ENCODE results near the gene AASDH. TPM values are rescaled to one million over a fixed set of nuclear protein-coding genes. Genes with fewer than 3 reads are reported as not detected.

Gene AASDH
- total and polyA plus RNA-seq, 2 of the 13 experiments (the other 11 are each of a cell fraction or from before 2014, with no cell fraction given) = 12.6 to 14.1 TPM

DNA sequence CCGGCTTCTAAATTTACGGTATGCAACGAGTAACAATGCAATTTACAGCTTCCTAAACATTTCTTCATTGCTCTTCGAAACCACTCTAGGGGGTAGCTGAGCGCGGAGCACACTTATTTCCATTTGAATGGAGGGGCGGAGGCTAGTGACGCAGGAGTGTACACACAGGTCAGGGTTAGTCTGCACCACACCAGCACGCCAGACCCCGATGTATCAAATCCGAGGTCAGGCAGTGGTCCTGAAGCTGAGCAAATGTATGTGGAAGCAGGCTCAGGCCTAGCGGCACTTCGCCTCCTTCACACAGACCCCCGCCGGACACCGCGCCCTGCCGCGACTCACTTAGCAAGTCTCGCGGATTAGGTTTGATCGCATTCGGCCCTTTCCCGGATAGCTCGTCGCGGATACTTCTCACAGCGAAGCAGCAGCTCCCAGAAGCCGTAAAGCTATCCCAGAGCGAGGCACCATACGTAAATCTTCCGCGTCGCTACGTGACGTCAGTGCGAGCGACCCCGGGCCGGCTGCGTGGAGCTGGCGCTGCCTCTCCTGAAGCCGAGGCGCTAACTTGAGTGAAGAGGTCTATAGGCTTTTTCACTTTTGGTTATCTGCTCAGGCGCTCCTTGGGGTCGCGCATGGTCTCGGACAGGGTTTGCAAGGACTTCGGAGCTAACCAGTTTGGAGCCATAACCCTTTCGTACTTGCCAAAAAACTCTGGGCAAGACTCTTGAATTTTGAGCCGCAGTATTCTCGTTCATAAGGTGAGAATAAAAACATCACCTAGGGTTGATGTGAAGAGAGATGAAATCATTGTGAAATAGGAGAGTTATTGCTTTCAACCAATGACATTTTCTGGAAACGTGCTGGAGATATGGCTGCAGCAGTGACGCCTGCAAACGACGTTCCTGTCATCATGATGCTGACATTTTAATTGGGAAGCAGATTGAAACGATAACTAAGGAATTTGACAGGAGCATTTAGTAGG lies at the start of gene AASDH (continued):
- TF ChIP-seq, protein P1, sequence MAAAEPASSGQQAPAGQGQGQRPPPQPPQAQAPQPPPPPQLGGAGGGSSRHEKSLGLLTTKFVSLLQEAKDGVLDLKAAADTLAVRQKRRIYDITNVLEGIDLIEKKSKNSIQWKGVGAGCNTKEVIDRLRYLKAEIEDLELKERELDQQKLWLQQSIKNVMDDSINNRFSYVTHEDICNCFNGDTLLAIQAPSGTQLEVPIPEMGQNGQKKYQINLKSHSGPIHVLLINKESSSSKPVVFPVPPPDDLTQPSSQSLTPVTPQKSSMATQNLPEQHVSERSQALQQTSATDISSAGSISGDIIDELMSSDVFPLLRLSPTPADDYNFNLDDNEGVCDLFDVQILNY (CRISPR knock-in tag; conservative IDR thresholded peaks at IDR 0.05) = no peak
- TF ChIP-seq SP140L (CRISPR knock-in tag; IDR thresholded peaks at IDR 0.05; ENCODE audit: borderline replicate concordance) = no peak
- TF ChIP-seq ZNF839 (CRISPR knock-in tag; IDR thresholded peaks at IDR 0.05; ENCODE audit: borderline replicate concordance) = no peak
- TF ChIP-seq, protein P2, sequence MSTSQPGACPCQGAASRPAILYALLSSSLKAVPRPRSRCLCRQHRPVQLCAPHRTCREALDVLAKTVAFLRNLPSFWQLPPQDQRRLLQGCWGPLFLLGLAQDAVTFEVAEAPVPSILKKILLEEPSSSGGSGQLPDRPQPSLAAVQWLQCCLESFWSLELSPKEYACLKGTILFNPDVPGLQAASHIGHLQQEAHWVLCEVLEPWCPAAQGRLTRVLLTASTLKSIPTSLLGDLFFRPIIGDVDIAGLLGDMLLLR (CRISPR knock-in tag; IDR thresholded peaks at IDR 0.05) = peak; percentile 62
- TF ChIP-seq NCOA1 (CRISPR knock-in tag; IDR thresholded peaks at IDR 0.05) = peak; percentile 48; the same call in 1 of the 2 replicates
- peak; percentile 35; the same call in 1 of the 2 replicates for TF ChIP-seq ARNT2 (CRISPR knock-in tag; IDR thresholded peaks at IDR 0.05; ENCODE audit: low read depth)
- TF ChIP-seq, protein P3, sequence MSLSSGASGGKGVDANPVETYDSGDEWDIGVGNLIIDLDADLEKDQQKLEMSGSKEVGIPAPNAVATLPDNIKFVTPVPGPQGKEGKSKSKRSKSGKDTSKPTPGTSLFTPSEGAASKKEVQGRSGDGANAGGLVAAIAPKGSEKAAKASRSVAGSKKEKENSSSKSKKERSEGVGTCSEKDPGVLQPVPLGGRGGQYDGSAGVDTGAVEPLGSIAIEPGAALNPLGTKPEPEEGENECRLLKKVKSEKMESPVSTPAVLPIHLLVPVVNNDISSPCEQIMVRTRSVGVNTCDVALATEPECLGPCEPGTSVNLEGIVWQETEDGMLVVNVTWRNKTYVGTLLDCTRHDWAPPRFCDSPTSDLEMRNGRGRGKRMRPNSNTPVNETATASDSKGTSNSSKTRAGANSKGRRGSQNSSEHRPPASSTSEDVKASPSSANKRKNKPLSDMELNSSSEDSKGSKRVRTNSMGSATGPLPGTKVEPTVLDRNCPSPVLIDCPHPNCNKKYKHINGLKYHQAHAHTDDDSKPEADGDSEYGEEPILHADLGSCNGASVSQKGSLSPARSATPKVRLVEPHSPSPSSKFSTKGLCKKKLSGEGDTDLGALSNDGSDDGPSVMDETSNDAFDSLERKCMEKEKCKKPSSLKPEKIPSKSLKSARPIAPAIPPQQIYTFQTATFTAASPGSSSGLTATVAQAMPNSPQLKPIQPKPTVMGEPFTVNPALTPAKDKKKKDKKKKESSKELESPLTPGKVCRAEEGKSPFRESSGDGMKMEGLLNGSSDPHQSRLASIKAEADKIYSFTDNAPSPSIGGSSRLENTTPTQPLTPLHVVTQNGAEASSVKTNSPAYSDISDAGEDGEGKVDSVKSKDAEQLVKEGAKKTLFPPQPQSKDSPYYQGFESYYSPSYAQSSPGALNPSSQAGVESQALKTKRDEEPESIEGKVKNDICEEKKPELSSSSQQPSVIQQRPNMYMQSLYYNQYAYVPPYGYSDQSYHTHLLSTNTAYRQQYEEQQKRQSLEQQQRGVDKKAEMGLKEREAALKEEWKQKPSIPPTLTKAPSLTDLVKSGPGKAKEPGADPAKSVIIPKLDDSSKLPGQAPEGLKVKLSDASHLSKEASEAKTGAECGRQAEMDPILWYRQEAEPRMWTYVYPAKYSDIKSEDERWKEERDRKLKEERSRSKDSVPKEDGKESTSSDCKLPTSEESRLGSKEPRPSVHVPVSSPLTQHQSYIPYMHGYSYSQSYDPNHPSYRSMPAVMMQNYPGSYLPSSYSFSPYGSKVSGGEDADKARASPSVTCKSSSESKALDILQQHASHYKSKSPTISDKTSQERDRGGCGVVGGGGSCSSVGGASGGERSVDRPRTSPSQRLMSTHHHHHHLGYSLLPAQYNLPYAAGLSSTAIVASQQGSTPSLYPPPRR (CRISPR knock-in tag; IDR thresholded peaks at IDR 0.05; ENCODE audit: borderline replicate concordance) = peak; percentile 58; the same call in 1 of the 2 replicates
- TF ChIP-seq ZNF281 (CRISPR knock-in tag; IDR thresholded peaks at IDR 0.05; ENCODE audit: borderline replicate concordance) = no peak
- TF ChIP-seq, protein P4, sequence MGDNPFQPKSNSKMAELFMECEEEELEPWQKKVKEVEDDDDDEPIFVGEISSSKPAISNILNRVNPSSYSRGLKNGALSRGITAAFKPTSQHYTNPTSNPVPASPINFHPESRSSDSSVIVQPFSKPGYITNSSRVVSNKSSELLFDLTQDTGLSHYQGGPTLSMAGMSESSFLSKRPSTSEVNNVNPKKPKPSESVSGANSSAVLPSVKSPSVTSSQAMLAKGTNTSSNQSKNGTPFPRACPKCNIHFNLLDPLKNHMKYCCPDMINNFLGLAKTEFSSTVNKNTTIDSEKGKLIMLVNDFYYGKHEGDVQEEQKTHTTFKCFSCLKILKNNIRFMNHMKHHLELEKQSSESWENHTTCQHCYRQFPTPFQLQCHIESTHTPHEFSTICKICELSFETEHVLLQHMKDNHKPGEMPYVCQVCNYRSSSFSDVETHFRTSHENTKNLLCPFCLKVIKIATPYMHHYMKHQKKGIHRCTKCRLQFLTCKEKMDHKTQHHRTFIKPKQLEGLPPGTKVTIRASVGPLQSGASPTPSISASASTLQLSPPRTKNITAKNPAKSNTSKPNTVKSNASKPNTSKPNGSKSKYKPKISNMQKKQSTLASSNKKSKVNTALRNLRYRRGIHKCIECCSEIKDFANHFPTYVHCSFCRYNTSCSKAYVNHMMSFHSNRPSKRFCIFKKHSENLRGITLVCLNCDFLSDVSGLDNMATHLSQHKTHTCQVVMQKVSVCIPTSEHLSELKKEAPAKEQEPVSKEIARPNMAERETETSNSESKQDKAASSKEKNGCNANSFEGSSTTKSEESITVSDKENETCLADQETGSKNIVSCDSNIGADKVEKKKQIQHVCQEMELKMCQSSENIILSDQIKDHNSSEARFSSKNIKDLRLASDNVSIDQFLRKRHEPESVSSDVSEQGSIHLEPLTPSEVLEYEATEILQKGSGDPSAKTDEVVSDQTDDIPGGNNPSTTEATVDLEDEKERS (CRISPR knock-in tag; IDR thresholded peaks at IDR 0.05) = no peak
- peak; percentile 87 for TF ChIP-seq ZNF691 (CRISPR knock-in tag; IDR thresholded peaks at IDR 0.05; ENCODE audit: borderline replicate concordance, low read depth)
- TF ChIP-seq ISL2 (CRISPR knock-in tag; IDR thresholded peaks at IDR 0.05) = peak; percentile 39; the same call in 1 of the 2 replicates
- TF ChIP-seq FOXM1 (CRISPR knock-in tag; IDR thresholded peaks at IDR 0.05) = no peak

Measured in HepG2 (cell line).